Keratinocyte (primary cell): ENCODE results near the gene PDZD2. TPM values are rescaled to one million over a fixed set of nuclear protein-coding genes. Genes with fewer than 3 reads are reported as not detected.

Experiments used
- DNase-seq: peaks from one replicate; pipeline ENCODE4 v3.0.0-alpha.2; 2011; ENCODE audit warnings: low read depth, missing footprints, low spot score
- FAIRE-seq: peaks from 2 replicates; lab custom pipeline; 2011; peaks lifted over from hg19 to GRCh38; lab: Jason Lieb, UNC
- H2AFZ ChIP-seq: 2 replicates; pipeline ENCODE4 v1.6.0; 2012; ENCODE audit warnings: low read length, control low read depth, inconsistent platforms; ENCODE audit not compliant: control insufficient read depth
- H3K27ac ChIP-seq: 2 replicates; pipeline ENCODE4 v1.5.1; 2011; ENCODE audit warnings: low read length; ENCODE audit not compliant: control insufficient read depth, insufficient read depth
- H3K27me3 ChIP-seq: 3 replicates; pipeline ENCODE4 v1.6.0; 2011; ENCODE audit warnings: low read length; ENCODE audit not compliant: control insufficient read depth, insufficient read depth; ENCODE audit errors: extremely low read depth
- H3K36me3 ChIP-seq, 2 experiments: 2 replicates in 1 of 2; 3 replicates in 1 of 2; pipeline ENCODE4 v1.5.1; 2011; ENCODE audit warnings: low read length in 2 of 2, mild to moderate bottlenecking in 1 of 2; ENCODE audit not compliant: control insufficient read depth in 2 of 2, insufficient read depth in 2 of 2; ENCODE audit errors: extremely low read depth in 1 of 2
- H3K4me1 ChIP-seq: 3 replicates; pipeline ENCODE4 v1.5.1; 2011; ENCODE audit warnings: low read length; ENCODE audit not compliant: control insufficient read depth, insufficient read depth; ENCODE audit errors: extremely low read depth
- H3K4me2 ChIP-seq: 3 replicates; pipeline ENCODE4 v1.6.0; 2011; ENCODE audit warnings: low read depth, low read length; ENCODE audit not compliant: control insufficient read depth, insufficient read depth; ENCODE audit errors: extremely low read depth
- H3K4me3 ChIP-seq, 3 experiments: fragments of 200-600 bp in 1 of 3; sonication (generic) in 1 of 3; 2 replicates in 2 of 3; 3 replicates in 1 of 3; pipeline ENCODE4 v1.5.1; 2011 to 2016; ENCODE audit warnings: low read length in 3 of 3, mild to moderate bottlenecking in 3 of 3, control low read depth in 2 of 3, inconsistent platforms in 1 of 3, low read depth in 1 of 3, mixed read lengths in 1 of 3, mixed run types in 1 of 3, moderate library complexity in 1 of 3; ENCODE audit not compliant: control insufficient read depth in 2 of 3, insufficient read depth in 2 of 3; ENCODE audit errors: extremely low read depth in 1 of 3
- H3K79me2 ChIP-seq: 2 replicates; pipeline ENCODE4 v1.6.0; 2012; ENCODE audit warnings: low read length; ENCODE audit not compliant: control insufficient read depth, insufficient read depth
- H3K9ac ChIP-seq: 3 replicates; pipeline ENCODE4 v1.6.0; 2011; ENCODE audit warnings: low read length; ENCODE audit not compliant: control insufficient read depth, insufficient read depth; ENCODE audit errors: extremely low read depth
- H3K9me1 ChIP-seq: 3 replicates; pipeline ENCODE4 v1.6.0; 2011; ENCODE audit warnings: low read length; ENCODE audit not compliant: control insufficient read depth, insufficient read depth; ENCODE audit errors: extremely low read depth
- H3K9me3 ChIP-seq: 2 replicates; pipeline ENCODE4 v1.5.1; 2012; ENCODE audit warnings: low read depth, low read length; ENCODE audit not compliant: control insufficient read depth
- H4K20me1 ChIP-seq: 3 replicates; pipeline ENCODE4 v1.6.0; 2011; ENCODE audit warnings: low read length; ENCODE audit not compliant: control insufficient read depth, insufficient read depth; ENCODE audit errors: extremely low read depth
- EZH2 ChIP-seq: IDR thresholded peaks from one replicate; pipeline ENCODE4 v1.6.1; 2012; ENCODE audit warnings: inconsistent platforms, mild to moderate bottlenecking, low read length, moderate library complexity
- dilution Hi-C: fragments of 300-500 bp; cut with MboI; formaldehyde crosslinking; loops from one replicate; pipeline ENCODE4 v1.7.0; 2020; ENCODE audit warnings: low sequenced_read_pairs; ENCODE audit not compliant: extremely low pct_ligation_motif_present
- polyA plus RNA-seq, 5 experiments: library from polyadenylated mRNA; depleted of rRNA in 3 of 5; stranded (reverse) in 3 of 5; stranded (forward) in 1 of 5; unstranded in 1 of 5; fragments of >200 nt; gene quantifications; 1 replicate in 1 of 5; 2 replicates in 3 of 5; 3 replicates in 1 of 5; pipeline versions ENCODE4 v1.2.1 to v1.2.3, GENCODE V29; 2011 to 2012; ENCODE audit warnings: missing spikeins in 2 of 5, low read depth in 1 of 5, low replicate concordance in 1 of 5
- TF ChIP-seq, protein P1 (sequence below), 3 experiments: IDR thresholded peaks in 1 of 3; conservative IDR thresholded peaks in 1 of 3; optimal IDR thresholded peaks in 1 of 3; 2 replicates in 2 of 3; 3 replicates in 1 of 3; pipeline versions ENCODE3 to v1.5.1; 2011; ENCODE audit warnings: low read length in 3 of 3, mild to moderate bottlenecking in 3 of 3, moderate library complexity in 2 of 3, control low read depth in 1 of 3, inconsistent platforms in 1 of 3; ENCODE audit not compliant: insufficient read depth in 2 of 3; ENCODE audit errors: extremely low read depth in 1 of 3

PDZD2 gene
- polyA plus RNA-seq, 1 donor (not counting 4 experiments of a cell fraction or from before 2014, with no cell fraction given) = 7.3 TPM

DNA sequence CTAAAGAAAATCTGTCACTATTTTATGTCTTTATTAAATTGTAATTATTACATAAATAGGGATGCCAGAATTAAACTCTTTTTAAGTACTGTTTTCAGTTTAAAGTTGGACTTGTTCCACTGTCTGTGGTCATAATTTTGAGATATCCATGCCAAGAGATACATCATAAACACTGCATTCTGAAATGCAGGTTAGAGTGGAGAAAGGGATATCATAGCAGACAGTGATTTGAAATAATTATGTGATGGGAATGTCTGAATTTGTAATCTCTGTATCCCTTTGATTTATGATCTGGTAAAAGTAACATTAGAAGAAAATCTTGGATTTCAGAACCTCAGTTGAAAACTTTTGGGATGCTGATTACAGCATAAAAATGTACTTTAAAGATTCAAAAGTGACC lies 313.1 kb downstream of the PDZD2 start:
- Histone ChIP-seq H3K27ac (no peak overlapping the region), H3K4me3 (no peak overlapping the region), H3K79me2 (peaks cover 9% of the 10 kb centered on the region), H3K27me3 (no peaks in the 10 kb centered on the region), H3K4me2 (no peak overlapping the region), H3K9me1 (no peaks in the 10 kb centered on the region), H4K20me1 (no peaks in the 10 kb centered on the region), H3K36me3 (no peaks in the 10 kb centered on the region), H2AFZ (no peak overlapping the region), H3K4me1 (peaks cover 16% of the 10 kb centered on the region), H3K9me3 (no peaks in the 10 kb centered on the region), H3K9ac (no peak overlapping the region)
- dilution Hi-C loops = no loop called here
- TF ChIP-seq, protein P1, sequence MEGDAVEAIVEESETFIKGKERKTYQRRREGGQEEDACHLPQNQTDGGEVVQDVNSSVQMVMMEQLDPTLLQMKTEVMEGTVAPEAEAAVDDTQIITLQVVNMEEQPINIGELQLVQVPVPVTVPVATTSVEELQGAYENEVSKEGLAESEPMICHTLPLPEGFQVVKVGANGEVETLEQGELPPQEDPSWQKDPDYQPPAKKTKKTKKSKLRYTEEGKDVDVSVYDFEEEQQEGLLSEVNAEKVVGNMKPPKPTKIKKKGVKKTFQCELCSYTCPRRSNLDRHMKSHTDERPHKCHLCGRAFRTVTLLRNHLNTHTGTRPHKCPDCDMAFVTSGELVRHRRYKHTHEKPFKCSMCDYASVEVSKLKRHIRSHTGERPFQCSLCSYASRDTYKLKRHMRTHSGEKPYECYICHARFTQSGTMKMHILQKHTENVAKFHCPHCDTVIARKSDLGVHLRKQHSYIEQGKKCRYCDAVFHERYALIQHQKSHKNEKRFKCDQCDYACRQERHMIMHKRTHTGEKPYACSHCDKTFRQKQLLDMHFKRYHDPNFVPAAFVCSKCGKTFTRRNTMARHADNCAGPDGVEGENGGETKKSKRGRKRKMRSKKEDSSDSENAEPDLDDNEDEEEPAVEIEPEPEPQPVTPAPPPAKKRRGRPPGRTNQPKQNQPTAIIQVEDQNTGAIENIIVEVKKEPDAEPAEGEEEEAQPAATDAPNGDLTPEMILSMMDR (optimal IDR thresholded peaks at IDR 0.05 in 1 of 3, IDR thresholded peaks at IDR 0.05 in 1 of 3, conservative IDR thresholded peaks at IDR 0.05 in 1 of 3; ENCODE audit: extremely low read depth in 1 of 3, insufficient read depth in 2 of 3, low read length in 3 of 3) = no peak
- no peak for TF ChIP-seq EZH2
- DNase-seq (no peak), FAIRE-seq (no peak)

DNA sequence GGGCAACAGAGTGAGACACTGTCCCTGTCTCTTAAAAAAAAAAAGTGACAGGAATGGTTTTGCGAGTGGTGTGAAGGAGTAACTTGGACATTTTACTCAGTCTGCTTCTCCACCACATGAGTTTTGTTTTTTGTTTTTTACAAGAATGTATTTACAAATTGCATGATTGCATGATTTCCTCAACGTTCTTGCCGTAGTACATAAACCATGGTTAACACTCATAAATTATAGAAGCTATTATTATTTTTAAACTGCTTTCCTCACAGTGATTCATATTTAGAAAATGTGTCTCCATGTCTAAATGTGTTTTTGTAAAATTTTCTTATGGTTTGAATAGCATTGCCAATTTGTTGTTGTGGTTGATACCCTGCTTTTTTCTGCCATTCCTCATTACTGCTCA lies 315.2 kb downstream of the PDZD2 start:
- peaks cover 9% of the 10 kb centered on the region for H3K79me2 ChIP-seq
- dilution Hi-C loops = no loop called here
- H4K20me1 ChIP-seq = no peaks in the 10 kb centered on the region
- H3K27me3 ChIP-seq = no peaks in the 10 kb centered on the region
- DNase-seq (no peak), FAIRE-seq (no peak)
- H3K9ac ChIP-seq = no peak overlapping the region
- no peaks in the 10 kb centered on the region for H3K36me3 ChIP-seq
- no peak overlapping the region for H3K27ac ChIP-seq
- no peaks in the 10 kb centered on the region for H3K9me1 ChIP-seq
- H2AFZ ChIP-seq = no peak overlapping the region
- no peak overlapping the region for H3K4me2 ChIP-seq
- TF ChIP-seq, protein P1 (optimal IDR thresholded peaks at IDR 0.05 in 1 of 3, IDR thresholded peaks at IDR 0.05 in 1 of 3, conservative IDR thresholded peaks at IDR 0.05 in 1 of 3; ENCODE audit: extremely low read depth in 1 of 3, insufficient read depth in 2 of 3, low read length in 3 of 3) = no peak
- no peak for TF ChIP-seq EZH2
- H3K9me3 ChIP-seq = no peaks in the 10 kb centered on the region
- no peak overlapping the region for H3K4me3 ChIP-seq
- H3K4me1 ChIP-seq = peaks cover under 1% of the 10 kb centered on the region
